Heart left ventricle (tissue), 16 donors: ENCODE data around the gene OXSR1. TPM values are rescaled to one million over a fixed set of nuclear protein-coding genes. Genes with fewer than 3 reads are reported as not detected.
"Not testable (repeated sequence)": the region's sequence is repeated elsewhere in the genome, so short reads cannot be mapped to it uniquely, and the experiment has no call there.

Experiments used
- ATAC-seq, 4 donors: fragments of 200-7000 bp; cut with Tn5 transposase; one replicate each; pipeline ENCODE4 v1.9.1; 2020 to 2022; ENCODE audit warnings: moderate library complexity in 4 of 4, mild to moderate bottlenecking in 3 of 4, moderate number of reproducible peaks in 1 of 4
- DNase-seq, 5 donors: peaks; one replicate each; pipeline ENCODE4 v3.0.0-alpha.2; 2020
- H3K27ac ChIP-seq, 12 donors: fragments of 200-600 bp; sonication (generic) in 4 of 12; one replicate each; pipeline versions ENCODE4 v1.5.0 to v1.8.0; 2016 to 2022; ENCODE audit warnings: mild to moderate bottlenecking in 2 of 12
- H3K27me3 ChIP-seq, 9 donors: fragments of 200-600 bp; sonication (generic) in 2 of 9; one replicate each; pipeline versions ENCODE4 v1.5.1 to v1.8.0; 2016 to 2022; ENCODE audit warnings: mild to moderate bottlenecking in 3 of 9
- H3K36me3 ChIP-seq, 9 donors: fragments of 200-600 bp; sonication (generic) in 2 of 9; one replicate each; pipeline versions ENCODE4 v1.5.0 to v1.8.0; 2018 to 2022; ENCODE audit warnings: mild to moderate bottlenecking in 2 of 9
- H3K4me1 ChIP-seq, 12 donors: fragments of 200-600 bp; sonication (generic) in 4 of 12; one replicate each; pipeline versions ENCODE4 v1.5.0 to v1.8.0; 2016 to 2022; ENCODE audit warnings: mild to moderate bottlenecking in 3 of 12
- H3K4me3 ChIP-seq, 12 donors: fragments of 200-600 bp; sonication (generic) in 4 of 12; one replicate each; pipeline versions ENCODE4 v1.5.0 to v1.8.0; 2017 to 2022; ENCODE audit warnings: mild to moderate bottlenecking in 9 of 12, moderate library complexity in 4 of 12
- H3K9me3 ChIP-seq, 12 donors: fragments of 200-600 bp; sonication (generic) in 4 of 12; one replicate each; pipeline versions ENCODE4 v1.5.0 to v1.8.0; 2016 to 2022; ENCODE audit warnings: mild to moderate bottlenecking in 1 of 12
- POLR2A ChIP-seq, 2 donors: fragments of 450-650 bp; IDR thresholded peaks; one replicate each; pipeline ENCODE4 v1.6.1; 2017; ENCODE audit warnings: antibody characterized with exemption in 2 of 2, mild to moderate bottlenecking in 2 of 2, moderate library complexity in 2 of 2
- WGBS, 4 donors: extraction: QIAGEN DNeasy Blood & Tissue Kit in 2 of 4; methylation state at CpG; one replicate each; pipeline versions ENCODE4 v1.1.5 to v1.1.7; 2013 to 2018; 5-methylcytosine and 5-hydroxymethylcytosine counted together
- intact Hi-C, 10 donors: fragments of 100-400 bp; cut with DNase I; formaldehyde crosslinking; loops; one replicate each; pipeline versions ENCODE4 v1.11.1 to v1.14.2; 2022
- polyA plus RNA-seq, 2 donors: library from polyadenylated mRNA; stranded (reverse); fragments of 200-250 nt; gene quantifications; one replicate each; pipeline ENCODE4 v1.2.3, GENCODE V29; 2013
- total RNA-seq, 9 donors: library from RNA; depleted of rRNA in 2 of 9; stranded (reverse); fragments of >200 nt in 2 of 9; fragmentation: NEBNext Ultra II Directional in 3 of 9; extraction: Animal tissue kit (Norgen Biotek cat#: 25700) in 3 of 9; gene quantifications; one replicate each; pipeline versions ENCODE4 v1.1.0 to v1.2.4, GENCODE V29; 2016 to 2023
- TF ChIP-seq, protein P1 (sequence below), 12 donors: fragments of 200-600 bp; sonication (generic) in 4 of 12; IDR thresholded peaks; one replicate each; pipeline versions ENCODE4 v1.5.0 to v1.8.0; 2018 to 2022; ENCODE audit warnings: antibody characterized with exemption in 12 of 12, mild to moderate bottlenecking in 5 of 12
- donor health status: ischemic (EF 13 %, LVEDD 7.1; RV severe dilation, severe dysfunction).
- donor health status: healthy with polysubstance abuse.
- donor health status: DM: no; HTN: yes; CAD: no.
- donor health status: DM: no; HTN: no; CAD: no.
- donor health status: ischemic (EF 25% LVEDD 6.9; RV normal size, moderate dysfunction).
- donor health status: ischemic (EF 25% LVEDD 5.7; RV mildly dilated, moderate dysfunction).
- donor health status: healthy.
- donor health status: DM: yes; HTN: yes; CAD: no.
- donor health status: ischemic (EF 35%, LVEDD 5.7; RV mildly dilated, moderate dysfunction).
- donor health status: nonischemic (EF 11% LVEDD 7.7; RV severe dilation, severe dysfunction).
- donor health status: DM: yes; HTN: yes; CAD: no.
- donor health status: PGD.
- donor health status: ischemic (EF 29% LVEDD 5.4; RV normal size, mild dysfunction).
- donor health status: nonischemic (EF 23%, LVEDD 6.1; RV moderate dilation, normal function).

Gene OXSR1
- total and polyA plus RNA-seq, 11 donors: 10.4 to 38.3 (median 31.7) TPM

- ATAC-seq: no peak
- TF ChIP-seq, protein P1, sequence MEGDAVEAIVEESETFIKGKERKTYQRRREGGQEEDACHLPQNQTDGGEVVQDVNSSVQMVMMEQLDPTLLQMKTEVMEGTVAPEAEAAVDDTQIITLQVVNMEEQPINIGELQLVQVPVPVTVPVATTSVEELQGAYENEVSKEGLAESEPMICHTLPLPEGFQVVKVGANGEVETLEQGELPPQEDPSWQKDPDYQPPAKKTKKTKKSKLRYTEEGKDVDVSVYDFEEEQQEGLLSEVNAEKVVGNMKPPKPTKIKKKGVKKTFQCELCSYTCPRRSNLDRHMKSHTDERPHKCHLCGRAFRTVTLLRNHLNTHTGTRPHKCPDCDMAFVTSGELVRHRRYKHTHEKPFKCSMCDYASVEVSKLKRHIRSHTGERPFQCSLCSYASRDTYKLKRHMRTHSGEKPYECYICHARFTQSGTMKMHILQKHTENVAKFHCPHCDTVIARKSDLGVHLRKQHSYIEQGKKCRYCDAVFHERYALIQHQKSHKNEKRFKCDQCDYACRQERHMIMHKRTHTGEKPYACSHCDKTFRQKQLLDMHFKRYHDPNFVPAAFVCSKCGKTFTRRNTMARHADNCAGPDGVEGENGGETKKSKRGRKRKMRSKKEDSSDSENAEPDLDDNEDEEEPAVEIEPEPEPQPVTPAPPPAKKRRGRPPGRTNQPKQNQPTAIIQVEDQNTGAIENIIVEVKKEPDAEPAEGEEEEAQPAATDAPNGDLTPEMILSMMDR (IDR thresholded peaks at IDR 0.05): no peak
- TF ChIP-seq POLR2A (IDR thresholded peaks at IDR 0.05): no peak
Measured at GRCh38 chr3:38157117-38157516, 8.2 kb upstream of the OXSR1 start.

GRCh38 chr3:38157595-38157994 is 7.7 kb upstream of the OXSR1 start:
- TF ChIP-seq, protein P1 (IDR thresholded peaks at IDR 0.05): no peak
- no peak for TF ChIP-seq POLR2A (IDR thresholded peaks at IDR 0.05)
- H3K4me1 ChIP-seq: peaks cover 0 to 21% (median 0%) of the 10 kb centered on the region in 12 donors
- intact Hi-C loops: no loop called here
- no peak overlapping the region for H3K27ac ChIP-seq
- H3K36me3 ChIP-seq: no peaks in the 10 kb centered on the region
- WGBS, 4 donors: 76 to 86% (median 83%) methylated on average over 3 of the region's 3 CpGs
- DNase-seq: no peak
- H3K9me3 ChIP-seq: no peaks in the 10 kb centered on the region
- no peaks in the 10 kb centered on the region for H3K27me3 ChIP-seq
- no peak overlapping the region for H3K4me3 ChIP-seq
- no peak for ATAC-seq

More at GRCh38 chr3:38157117-38157516, 8.2 kb upstream of the OXSR1 start:
- DNase-seq: no peak
- intact Hi-C loops: no loop called here
- no peaks in the 10 kb centered on the region for H3K36me3 ChIP-seq
- H3K4me3 ChIP-seq: no peak overlapping the region
- H3K27ac ChIP-seq: no peak overlapping the region
- H3K4me1 ChIP-seq: peaks cover 0 to 25% (median 0%) of the 10 kb centered on the region in 12 donors
- H3K9me3 ChIP-seq: no peaks in the 10 kb centered on the region
- WGBS, 4 donors: 95 to 99% (median 96%) methylated on average over 2 of the region's 2 CpGs
- no peaks in the 10 kb centered on the region for H3K27me3 ChIP-seq

DNA sequence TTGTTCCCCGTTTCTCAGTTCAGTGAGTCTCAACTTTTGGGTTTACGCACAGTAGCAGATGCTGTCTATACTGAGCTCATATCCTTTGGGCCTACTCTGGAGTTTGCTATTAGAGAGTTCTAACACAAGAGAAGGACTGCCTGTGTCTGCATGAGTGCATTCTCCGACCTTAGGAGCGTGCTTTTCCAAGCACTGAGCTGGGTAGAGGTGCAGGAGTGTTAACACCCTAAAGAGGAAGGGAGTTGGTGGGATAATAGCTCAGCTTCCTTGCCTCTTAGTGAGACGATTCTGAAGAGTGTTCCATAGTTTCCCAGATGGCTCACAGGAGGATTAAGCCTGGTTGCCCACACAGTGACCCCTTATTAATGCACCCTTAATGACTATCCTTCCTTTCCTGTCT is 6.9 kb upstream of the OXSR1 start:
- ATAC-seq (no peak), DNase-seq (no peak)
- no peaks in the 10 kb centered on the region for H3K36me3 ChIP-seq
- intact Hi-C loops: loop anchor here in 1 of 10 donors (2.0 kb wide), 1 partner anchor 14 kb away; no protein-coding TSS in a partner anchor
- H3K27me3 ChIP-seq: no peaks in the 10 kb centered on the region
- peaks cover 0 to 12% (median 0%) of the 10 kb centered on the region in 12 donors for H3K4me1 ChIP-seq
- H3K27ac ChIP-seq: no peak overlapping the region
- TF ChIP-seq, protein P1 (IDR thresholded peaks at IDR 0.05): no peak
- no peak for TF ChIP-seq POLR2A (IDR thresholded peaks at IDR 0.05)
- no peaks in the 10 kb centered on the region for H3K9me3 ChIP-seq
- H3K4me3 ChIP-seq: no peak overlapping the region
- 78 to 90% (median 80%) methylated on average over 5 of the region's 5 CpGs for WGBS, 4 donors

- H3K27ac ChIP-seq, H3K4me3 ChIP-seq, H3K9me3 ChIP-seq, DNase-seq, intact Hi-C loops, ATAC-seq, H3K4me1 ChIP-seq, H3K27me3 ChIP-seq, H3K36me3 ChIP-seq: not testable (repeated sequence)
- WGBS, 4 donors: 90 to 95% (median 95%) methylated on average over 11 of the region's 11 CpGs
Measured at GRCh38 chr3:38160704-38161103, 4.6 kb upstream of the OXSR1 start.
